KOPT-K1 (cell line): ENCODE measurements around the gene ACYP2.
"Not testable (repeated sequence)": the region's sequence is repeated elsewhere in the genome, so short reads cannot be mapped to it uniquely, and the experiment has no call there.

Experiments used
- H3K27ac ChIP-seq: fragments of 200-600 bp; sonication (generic); 2 replicates; pipeline ENCODE4 v1.5.1; 2016; ENCODE audit warnings: antibody characterized with exemption, mild to moderate bottlenecking, low read depth, low read length; ENCODE audit not compliant: poor library complexity, severe bottlenecking
- H3K36me3 ChIP-seq: fragments of 200-600 bp; sonication (generic); 2 replicates; pipeline ENCODE4 v1.5.1; 2017; ENCODE audit warnings: antibody characterized with exemption, mild to moderate bottlenecking, low read length, moderate library complexity; ENCODE audit not compliant: insufficient read depth
- H3K9me3 ChIP-seq: fragments of 200-600 bp; sonication (generic); 2 replicates; pipeline ENCODE4 v1.5.1; 2017; ENCODE audit warnings: antibody characterized with exemption, low read length, mild to moderate bottlenecking; ENCODE audit not compliant: insufficient read depth, poor library complexity, severe bottlenecking

The ACYP2 gene

GRCh38 chr2:54318821-54319220, 203.4 kb downstream of the ACYP2 start:
- peaks cover 8% of the 10 kb centered on the region for H3K9me3 ChIP-seq
- H3K36me3 ChIP-seq, result no peaks in the 10 kb centered on the region
- H3K27ac ChIP-seq, result no peak overlapping the region

GRCh38 chr2:54321047-54321446, 205.6 kb downstream of the ACYP2 start:
- Histone ChIP-seq H3K36me3 (no peaks in the 10 kb centered on the region), H3K9me3 (peaks cover 25% of the 10 kb centered on the region), H3K27ac (no peak overlapping the region)

- not testable (repeated sequence) for H3K36me3 ChIP-seq, H3K27ac ChIP-seq
- H3K9me3 ChIP-seq, result peaks cover 19% of the 10 kb centered on the region
Observed at GRCh38 chr2:54324517-54324916, 209.1 kb downstream of the ACYP2 start.

GRCh38 chr2:54325148-54325547, 209.7 kb downstream of the ACYP2 start:
- H3K36me3 ChIP-seq, result no peaks in the 10 kb centered on the region
- H3K27ac ChIP-seq, result no peak overlapping the region
- peaks cover 19% of the 10 kb centered on the region for H3K9me3 ChIP-seq

- Histone ChIP-seq H3K27ac (no peak overlapping the region), H3K36me3 (no peaks in the 10 kb centered on the region), H3K9me3 (peaks cover 14% of the 10 kb centered on the region)
Observed at GRCh38 chr2:54329482-54330161, 214.2 kb downstream of the ACYP2 start.

- no peaks in the 10 kb centered on the region for H3K36me3 ChIP-seq
- H3K9me3 ChIP-seq, result peaks cover 6% of the 10 kb centered on the region
- H3K27ac ChIP-seq, result peak overlapping the region; percentile 48
Observed at GRCh38 chr2:54330162-54330925, 214.9 kb downstream of the ACYP2 start.

- Histone ChIP-seq H3K27ac (peak overlapping the region; percentile 48), H3K36me3 (no peaks in the 10 kb centered on the region), H3K9me3 (no peaks in the 10 kb centered on the region)
Observed at GRCh38 chr2:54330926-54331835, 215.8 kb downstream of the ACYP2 start.

GRCh38 chr2:54332386-54332785, 217.0 kb downstream of the ACYP2 start:
- H3K36me3 ChIP-seq, result no peaks in the 10 kb centered on the region
- no peaks in the 10 kb centered on the region for H3K9me3 ChIP-seq
- H3K27ac ChIP-seq, result no peak overlapping the region

GRCh38 chr2:54336136-54336976, 220.9 kb downstream of the ACYP2 start:
- Histone ChIP-seq H3K9me3 (no peaks in the 10 kb centered on the region), H3K27ac (no peak overlapping the region), H3K36me3 (no peaks in the 10 kb centered on the region)

- H3K9me3 ChIP-seq, result no peaks in the 10 kb centered on the region
- H3K27ac ChIP-seq, result no peak overlapping the region
- no peaks in the 10 kb centered on the region for H3K36me3 ChIP-seq
Observed at GRCh38 chr2:54336977-54337255, 221.5 kb downstream of the ACYP2 start.

- Histone ChIP-seq H3K9me3 (no peaks in the 10 kb centered on the region), H3K36me3 (no peaks in the 10 kb centered on the region)
Observed at GRCh38 chr2:54341656-54342055, 226.2 kb downstream of the ACYP2 start.

GRCh38 chr2:54342603-54343002, 227.2 kb downstream of the ACYP2 start:
- no peak overlapping the region for H3K27ac ChIP-seq
- no peaks in the 10 kb centered on the region for H3K9me3 ChIP-seq
- no peaks in the 10 kb centered on the region for H3K36me3 ChIP-seq

More at GRCh38 chr2:54341656-54342055, 226.2 kb downstream of the ACYP2 start:
- H3K27ac ChIP-seq, result no peak overlapping the region

GRCh38 chr2:54347622-54348021, 232.2 kb downstream of the ACYP2 start:
- Histone ChIP-seq H3K9me3 (no peaks in the 10 kb centered on the region), H3K27ac (no peak overlapping the region), H3K36me3 (no peaks in the 10 kb centered on the region)

- Histone ChIP-seq H3K27ac (no peak overlapping the region), H3K9me3 (no peaks in the 10 kb centered on the region), H3K36me3 (no peaks in the 10 kb centered on the region)
Observed at GRCh38 chr2:54348646-54349045, 233.2 kb downstream of the ACYP2 start.
